OCI-LY3 (cell line): ENCODE results near the gene TRIM14.

Experiments used
- H2AFZ ChIP-seq: fragments of 200-600, 300-600 bp; shearing (Covaris generic); 2 replicates; pipeline ENCODE4 v1.6.0; 2014; ENCODE audit warnings: antibody characterized with exemption, low read depth, low read length
- H3K27ac ChIP-seq: fragments of 200-600, 300-600 bp; sonication (generic); 2 replicates; pipeline ENCODE4 v1.5.1; 2014; ENCODE audit warnings: mild to moderate bottlenecking, low read length, moderate library complexity, mixed read lengths
- H3K27me3 ChIP-seq: fragments of 200-600, 300-600 bp; sonication (generic); 2 replicates; pipeline ENCODE4 v1.6.1; 2014; ENCODE audit warnings: low read depth, low read length, mixed read lengths
- H3K36me3 ChIP-seq: fragments of 200-600, 300-600 bp; sonication (generic); replicated peaks from 2 replicates; pipeline ENCODE3; 2014; ENCODE audit warnings: low read depth, low read length, mixed read lengths
- H3K4me1 ChIP-seq: fragments of 300-600, 200-600 bp; sonication (generic); 2 replicates; pipeline ENCODE4 v1.6.1; 2014; ENCODE audit warnings: low read length, mixed read lengths
- H3K4me2 ChIP-seq: fragments of 200-600, 300-600 bp; sonication (generic); 2 replicates; pipeline ENCODE4 v1.6.1; 2014; ENCODE audit warnings: low read length, mixed read lengths
- H3K4me3 ChIP-seq: fragments of 300-600, 200-600 bp; sonication (generic); 2 replicates; pipeline ENCODE4 v1.5.1; 2014; ENCODE audit warnings: antibody characterized with exemption, mild to moderate bottlenecking, low read length, moderate library complexity
- H3K79me2 ChIP-seq: fragments of 300-600, 200-600 bp; shearing (Covaris generic); 2 replicates; pipeline ENCODE4 v1.6.1; 2014; ENCODE audit warnings: mild to moderate bottlenecking, low read length, mixed read lengths
- H3K9ac ChIP-seq: fragments of 300-600, 200-600 bp; shearing (Covaris generic); 2 replicates; pipeline ENCODE4 v1.6.0; 2014; ENCODE audit warnings: mild to moderate bottlenecking, low read length, moderate library complexity
- H3K9me3 ChIP-seq: fragments of 200-600, 300-600 bp; shearing (Covaris generic); 2 replicates; pipeline ENCODE4 v1.6.1; 2014; ENCODE audit warnings: low read length, mixed read lengths; ENCODE audit not compliant: insufficient read depth
- H4K20me1 ChIP-seq: fragments of 200-600, 300-600 bp; sonication (generic); 2 replicates; pipeline ENCODE4 v1.6.1; 2016; ENCODE audit warnings: low read length, mixed read lengths; ENCODE audit not compliant: insufficient read depth
- EZH2phosphoT487 ChIP-seq: fragments of 200-600 bp; shearing (Covaris generic); IDR thresholded peaks from 2 replicates; pipeline ENCODE4 v1.6.1; 2018; ENCODE audit warnings: antibody characterized with exemption, mixed run types, low read depth
- TF ChIP-seq, protein P1 (sequence below): fragments of 200-600, 300-600 bp; sonication (generic); IDR thresholded peaks from 2 replicates; pipeline ENCODE4 v1.5.1; 2014; ENCODE audit warnings: antibody characterized with exemption, low read length, low read depth

TRIM14 gene

DNA sequence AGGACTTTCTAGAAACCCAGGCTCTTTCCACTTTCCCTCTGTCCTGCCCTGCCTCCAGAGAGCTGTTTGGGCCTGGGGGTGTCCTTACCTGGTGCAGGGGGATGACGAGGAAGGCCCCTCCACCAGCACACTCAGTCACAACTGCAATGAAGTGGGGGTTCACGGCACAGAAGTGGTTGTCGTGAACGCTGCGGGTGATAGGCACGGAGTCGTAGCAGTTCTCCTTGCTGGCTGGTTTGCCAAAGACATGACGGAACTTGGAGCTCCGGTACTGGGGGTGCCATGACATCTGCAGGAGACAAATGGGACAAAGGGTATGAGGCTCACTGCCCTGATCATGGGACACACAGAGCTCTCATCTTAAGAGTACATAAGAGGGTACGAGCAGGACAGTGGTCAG lies 38.4 kb upstream of the TRIM14 start:
- no peaks in the 10 kb centered on the region for H3K36me3 ChIP-seq
- TF ChIP-seq EZH2phosphoT487 = no peak
- TF ChIP-seq, protein P1, sequence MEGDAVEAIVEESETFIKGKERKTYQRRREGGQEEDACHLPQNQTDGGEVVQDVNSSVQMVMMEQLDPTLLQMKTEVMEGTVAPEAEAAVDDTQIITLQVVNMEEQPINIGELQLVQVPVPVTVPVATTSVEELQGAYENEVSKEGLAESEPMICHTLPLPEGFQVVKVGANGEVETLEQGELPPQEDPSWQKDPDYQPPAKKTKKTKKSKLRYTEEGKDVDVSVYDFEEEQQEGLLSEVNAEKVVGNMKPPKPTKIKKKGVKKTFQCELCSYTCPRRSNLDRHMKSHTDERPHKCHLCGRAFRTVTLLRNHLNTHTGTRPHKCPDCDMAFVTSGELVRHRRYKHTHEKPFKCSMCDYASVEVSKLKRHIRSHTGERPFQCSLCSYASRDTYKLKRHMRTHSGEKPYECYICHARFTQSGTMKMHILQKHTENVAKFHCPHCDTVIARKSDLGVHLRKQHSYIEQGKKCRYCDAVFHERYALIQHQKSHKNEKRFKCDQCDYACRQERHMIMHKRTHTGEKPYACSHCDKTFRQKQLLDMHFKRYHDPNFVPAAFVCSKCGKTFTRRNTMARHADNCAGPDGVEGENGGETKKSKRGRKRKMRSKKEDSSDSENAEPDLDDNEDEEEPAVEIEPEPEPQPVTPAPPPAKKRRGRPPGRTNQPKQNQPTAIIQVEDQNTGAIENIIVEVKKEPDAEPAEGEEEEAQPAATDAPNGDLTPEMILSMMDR = no peak
- H3K9ac ChIP-seq = no peak overlapping the region

DNA sequence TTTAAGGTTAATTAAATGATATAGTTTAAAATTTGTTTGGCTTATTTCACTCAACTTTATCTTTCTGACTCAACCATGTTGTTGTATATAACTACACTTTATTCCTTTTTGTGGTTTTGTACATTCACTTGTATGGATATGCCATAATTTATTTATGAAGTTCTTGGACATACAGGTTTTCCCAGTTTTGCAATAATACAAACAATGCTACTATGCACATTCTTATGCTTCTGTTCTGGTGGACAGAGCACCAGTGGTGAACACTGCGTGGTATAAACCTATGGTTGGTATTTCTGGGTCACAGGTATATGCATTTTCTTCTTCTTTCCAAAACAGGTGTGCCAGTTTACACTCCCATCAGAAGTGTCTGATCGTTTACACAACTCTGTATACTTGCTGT lies 35.7 kb upstream of the TRIM14 start:
- Histone ChIP-seq H3K4me2 (no peak overlapping the region), H3K27me3 (no peaks in the 10 kb centered on the region)

More for the DNA sequence above, 38.4 kb upstream of the TRIM14 start:
- H3K4me3 ChIP-seq = no peak overlapping the region
- H3K79me2 ChIP-seq = no peaks in the 10 kb centered on the region
- H4K20me1 ChIP-seq = no peaks in the 10 kb centered on the region
- H3K27ac ChIP-seq = no peak overlapping the region
- no peak overlapping the region for H3K4me2 ChIP-seq
- H3K9me3 ChIP-seq = no peaks in the 10 kb centered on the region
- no peaks in the 10 kb centered on the region for H3K27me3 ChIP-seq
- no peak overlapping the region for H2AFZ ChIP-seq
- H3K4me1 ChIP-seq = no peaks in the 10 kb centered on the region

DNA sequence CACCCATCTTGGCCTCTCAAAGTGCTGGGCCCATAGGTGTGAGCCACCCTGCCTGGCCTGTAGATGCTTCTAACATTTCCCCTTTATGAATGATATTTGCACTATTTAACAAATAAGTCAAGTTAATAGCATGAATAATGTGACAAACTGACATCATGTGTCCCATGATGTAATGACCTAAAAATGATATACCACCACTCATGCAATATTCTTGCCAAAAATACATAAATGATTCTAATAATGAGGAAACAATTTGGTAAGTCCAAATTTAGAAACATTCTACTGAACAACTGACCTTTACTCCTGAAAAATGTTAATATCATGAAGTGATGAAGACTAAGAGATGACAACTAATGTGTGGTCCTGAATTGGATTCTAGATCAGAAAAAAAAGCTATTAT lies 33.5 kb upstream of the TRIM14 start:
- no peaks in the 10 kb centered on the region for H3K9me3 ChIP-seq
- no peak overlapping the region for H3K27ac ChIP-seq
- no peak overlapping the region for H2AFZ ChIP-seq
- no peaks in the 10 kb centered on the region for H3K36me3 ChIP-seq
- no peaks in the 10 kb centered on the region for H4K20me1 ChIP-seq
- H3K4me3 ChIP-seq = no peak overlapping the region
- no peak for TF ChIP-seq EZH2phosphoT487
- TF ChIP-seq, protein P1 = no peak
- H3K4me2 ChIP-seq = no peak overlapping the region
- H3K27me3 ChIP-seq = peaks cover 4% of the 10 kb centered on the region; the same call in 1 of the 2 replicates
- no peak overlapping the region for H3K9ac ChIP-seq
- no peaks in the 10 kb centered on the region for H3K79me2 ChIP-seq
- peaks cover 13% of the 10 kb centered on the region for H3K4me1 ChIP-seq

More for the DNA sequence above, 35.7 kb upstream of the TRIM14 start:
- Histone ChIP-seq H2AFZ (no peak overlapping the region), H3K27ac (no peak overlapping the region), H3K79me2 (no peaks in the 10 kb centered on the region), H4K20me1 (no peaks in the 10 kb centered on the region), H3K9me3 (no peaks in the 10 kb centered on the region), H3K36me3 (no peaks in the 10 kb centered on the region), H3K9ac (no peak overlapping the region), H3K4me1 (peaks cover 10% of the 10 kb centered on the region), H3K4me3 (no peak overlapping the region)
- no peak for TF ChIP-seq EZH2phosphoT487
- TF ChIP-seq, protein P1 = no peak

DNA sequence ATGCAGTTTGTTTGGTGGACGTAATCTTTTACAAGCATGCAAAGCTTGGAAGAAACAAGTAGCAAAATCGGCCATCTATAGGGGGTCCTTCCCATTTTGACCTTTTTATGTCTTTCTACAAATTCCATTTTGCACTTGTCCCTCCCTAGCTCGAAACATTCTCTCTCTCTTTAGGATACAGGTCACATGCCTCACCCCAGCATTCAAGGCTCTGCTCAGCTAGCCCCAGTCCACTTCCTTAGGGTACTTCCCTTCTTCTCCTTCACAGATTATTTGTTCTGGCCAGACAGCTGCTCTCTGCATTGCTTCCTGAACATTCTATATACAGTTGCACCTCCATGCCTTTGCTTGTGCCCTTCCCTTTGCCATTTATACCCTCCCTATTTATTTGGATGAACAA lies 31.7 kb upstream of the TRIM14 start:
- H3K4me1 ChIP-seq = peaks cover 30% of the 10 kb centered on the region
- H3K9me3 ChIP-seq = no peaks in the 10 kb centered on the region
- no peaks in the 10 kb centered on the region for H3K36me3 ChIP-seq
- H2AFZ ChIP-seq = no peak overlapping the region
- H3K4me3 ChIP-seq = no peak overlapping the region
- peaks cover 4% of the 10 kb centered on the region; the same call in 1 of the 2 replicates for H3K27me3 ChIP-seq
- TF ChIP-seq, protein P1 = no peak
- no peaks in the 10 kb centered on the region for H4K20me1 ChIP-seq
- no peak overlapping the region for H3K27ac ChIP-seq
- H3K79me2 ChIP-seq = no peaks in the 10 kb centered on the region
- H3K9ac ChIP-seq = no peak overlapping the region
- peak overlapping the region; percentile 36; the same call in 1 of the 2 replicates for H3K4me2 ChIP-seq
